ENCODE data around the gene PAFAH2. TPM values are rescaled to one million over a fixed set of nuclear protein-coding genes. Genes with fewer than 3 reads are reported as not detected.

PAFAH2 gene
- total and polyA plus RNA-seq, 2 of the 13 experiments (the other 11 are each of a cell fraction or from before 2014, with no cell fraction given), result 6.9 to 9.4 TPM

- TF ChIP-seq ZNF75D (CRISPR knock-in tag; IDR thresholded peaks at IDR 0.05; ENCODE audit: borderline replicate concordance), result no peak
- TF ChIP-seq SCMH1 (CRISPR knock-in tag; IDR thresholded peaks at IDR 0.05; ENCODE audit: borderline replicate concordance), result no peak
- TF ChIP-seq SAP130 (CRISPR knock-in tag; IDR thresholded peaks at IDR 0.05; ENCODE audit: low read depth), result peak; percentile 60
- no peak for TF ChIP-seq NFAT5 (CRISPR knock-in tag; IDR thresholded peaks at IDR 0.05)
- TF ChIP-seq DMTF1 (CRISPR knock-in tag; IDR thresholded peaks at IDR 0.05), result 0 out of 2 replicates have a peak, but pooled peaks have one; percentile 14
- TF ChIP-seq TGIF2 (CRISPR knock-in tag; IDR thresholded peaks at IDR 0.05), result no peak
- no peak for TF ChIP-seq ZNF136 (CRISPR knock-in tag; IDR thresholded peaks at IDR 0.05; ENCODE audit: low read depth)
- TF ChIP-seq GZF1 (CRISPR knock-in tag; IDR thresholded peaks at IDR 0.05), result no peak
- TF ChIP-seq ELF3 (CRISPR knock-in tag; IDR thresholded peaks at IDR 0.05), result 0 out of 2 replicates have a peak, but pooled peaks have one; percentile 27
- TF ChIP-seq TOE1 (CRISPR knock-in tag; IDR thresholded peaks at IDR 0.05), result no peak
- no peak for TF ChIP-seq PBX2 (CRISPR knock-in tag; IDR thresholded peaks at IDR 0.05)
- peak; percentile 75 for TF ChIP-seq ZNF687 (CRISPR knock-in tag; IDR thresholded peaks at IDR 0.05)
- no peak; the same call in 1 of the 2 replicates for TF ChIP-seq ZNF224 (CRISPR knock-in tag; IDR thresholded peaks at IDR 0.05)
- no peak for TF ChIP-seq ZNF431 (CRISPR knock-in tag; IDR thresholded peaks at IDR 0.05; ENCODE audit: borderline replicate concordance, low read depth)
Observed at GRCh38 chr1:26035203-26035958, 37.5 kb upstream of the PAFAH2 start (continued).
